HepG2 (cell line): ENCODE results near the gene FAM50A. TPM values are rescaled to one million over a fixed set of nuclear protein-coding genes. Genes with fewer than 3 reads are reported as not detected.
A peak's percentile ranks its signal among the peaks of the same experiment; 100 is the strongest.

ENCODE experiments used
- ARNT2 ChIP-seq: sonication (generic); formaldehyde crosslinking; IDR thresholded peaks from 2 replicates; pipeline ENCODE4 v1.8.0; 2022; ENCODE audit warnings: mild to moderate bottlenecking, low read depth, missing genetic modification reagents, moderate library complexity
- KMT2B ChIP-seq: IDR thresholded peaks from 2 replicates; pipeline ENCODE4 v1.6.1; 2016; ENCODE audit warnings: missing genetic modification reagents, missing compliant biosample characterization
- SIN3A ChIP-seq: IDR thresholded peaks from 2 replicates; pipeline ENCODE4 v1.6.1; 2011; ENCODE audit warnings: low read depth, mild to moderate bottlenecking, control low read depth, low read length, borderline replicate concordance
- SRY ChIP-seq: sonication (generic); formaldehyde crosslinking; IDR thresholded peaks from 2 replicates; pipeline ENCODE4 v1.8.0; 2022; ENCODE audit warnings: mild to moderate bottlenecking, missing genetic modification reagents
- TCF7L2 ChIP-seq: IDR thresholded peaks from 2 replicates; pipeline ENCODE4 v1.6.1; 2011; ENCODE audit warnings: mild to moderate bottlenecking, low read depth, low read length, moderate library complexity
- ZNF121 ChIP-seq: sonication (generic); formaldehyde crosslinking; IDR thresholded peaks from 2 replicates; pipeline ENCODE4 v1.5.0; 2020; ENCODE audit warnings: mild to moderate bottlenecking, missing genetic modification reagents
- ZNF510 ChIP-seq: sonication (generic); formaldehyde crosslinking; IDR thresholded peaks from 2 replicates; pipeline ENCODE4 v1.4.0; 2020; ENCODE audit warnings: low read depth, mild to moderate bottlenecking, missing genetic modification reagents
- ZNF709 ChIP-seq: sonication (generic); formaldehyde crosslinking; IDR thresholded peaks from 2 replicates; pipeline ENCODE4 v1.5.0; 2020; ENCODE audit warnings: mild to moderate bottlenecking, missing genetic modification reagents
- polyA plus RNA-seq, 8 experiments: library from polyadenylated mRNA; depleted of rRNA in 3 of 8; stranded (reverse) in 7 of 8; unstranded in 1 of 8; fragments of >200 nt; fragmentation: Illumina TruSeq in 4 of 8; extraction: Trizol in 4 of 8; gene quantifications; 2 replicates each; pipeline versions ENCODE4 v1.2.1 to v1.2.3, GENCODE V29; 2011 to 2016; ENCODE audit warnings: low read depth in 4 of 8, missing spikeins in 1 of 8, mixed read lengths in 1 of 8; ENCODE audit not compliant: insufficient read depth in 1 of 8
- total RNA-seq, 5 experiments: library from RNA; depleted of rRNA; stranded (reverse); fragments of >200 nt; fragmentation: Illumina TruSeq; extraction: Trizol; gene quantifications; 2 replicates each; pipeline ENCODE4 v1.2.3, GENCODE V29; 2016; ENCODE audit warnings: low read depth in 1 of 5
- TF ChIP-seq, protein P1 (sequence below): sonication (generic); formaldehyde crosslinking; IDR thresholded peaks from 2 replicates; pipeline ENCODE4 v1.4.0; 2020; ENCODE audit warnings: missing genetic modification reagents
- TF ChIP-seq, protein P2 (sequence below): IDR thresholded peaks from 2 replicates; pipeline ENCODE4 v1.6.1; 2016
- TF ChIP-seq, protein P3 (sequence below): sonication (generic); formaldehyde crosslinking; IDR thresholded peaks from 2 replicates; pipeline ENCODE4 v1.4.0; 2020; ENCODE audit warnings: missing genetic modification reagents, borderline replicate concordance

FAM50A gene
- total and polyA plus RNA-seq, 2 of the 13 experiments (the other 11 are each of a cell fraction or from before 2014, with no cell fraction given), result 30.7 to 40.7 TPM

DNA sequence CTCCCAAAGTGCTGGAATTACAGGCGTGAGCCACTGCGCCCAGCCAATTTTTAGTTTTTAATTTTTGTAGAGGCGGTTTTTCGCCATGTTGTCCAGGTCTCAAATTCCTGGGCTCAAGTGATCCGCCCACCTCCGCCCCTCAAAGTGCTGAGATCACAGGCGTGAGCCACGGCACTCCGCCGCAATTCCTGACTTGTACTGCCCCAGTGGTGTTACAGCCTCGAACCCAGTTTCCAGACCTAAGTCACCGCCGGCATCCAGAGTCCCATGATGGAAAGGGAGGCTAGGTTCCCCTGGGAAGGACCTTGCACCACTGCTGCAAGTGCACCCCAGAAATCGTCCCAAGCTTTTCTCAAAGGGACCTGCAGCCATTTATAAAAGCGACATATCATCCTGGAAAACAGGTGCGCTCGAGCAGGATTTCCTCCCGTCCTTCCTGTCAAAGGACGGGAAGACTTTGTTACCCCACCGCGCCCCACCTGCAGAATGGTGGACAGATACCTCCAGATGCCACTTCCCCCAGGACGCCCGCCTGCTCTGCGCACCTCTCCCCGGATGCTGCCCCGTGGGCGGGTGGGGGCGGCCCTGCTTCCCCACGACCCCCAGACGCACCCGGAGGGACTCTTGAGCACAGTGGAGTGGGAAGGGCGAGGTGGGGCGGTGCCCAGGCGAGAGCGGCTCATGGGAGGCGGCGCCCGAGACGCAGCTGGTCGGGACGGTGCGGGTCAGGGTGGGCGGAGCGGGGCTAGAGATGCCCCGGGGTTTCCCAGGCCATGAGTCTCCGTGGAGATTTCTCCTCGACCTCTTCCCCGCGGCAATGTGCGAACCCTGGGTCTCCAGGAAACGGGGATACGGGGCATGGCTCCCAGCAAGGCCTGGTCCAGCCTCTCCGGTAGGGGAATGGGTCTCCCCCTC lies 46.7 kb upstream of the FAM50A start (continued):
- TF ChIP-seq, protein P1, sequence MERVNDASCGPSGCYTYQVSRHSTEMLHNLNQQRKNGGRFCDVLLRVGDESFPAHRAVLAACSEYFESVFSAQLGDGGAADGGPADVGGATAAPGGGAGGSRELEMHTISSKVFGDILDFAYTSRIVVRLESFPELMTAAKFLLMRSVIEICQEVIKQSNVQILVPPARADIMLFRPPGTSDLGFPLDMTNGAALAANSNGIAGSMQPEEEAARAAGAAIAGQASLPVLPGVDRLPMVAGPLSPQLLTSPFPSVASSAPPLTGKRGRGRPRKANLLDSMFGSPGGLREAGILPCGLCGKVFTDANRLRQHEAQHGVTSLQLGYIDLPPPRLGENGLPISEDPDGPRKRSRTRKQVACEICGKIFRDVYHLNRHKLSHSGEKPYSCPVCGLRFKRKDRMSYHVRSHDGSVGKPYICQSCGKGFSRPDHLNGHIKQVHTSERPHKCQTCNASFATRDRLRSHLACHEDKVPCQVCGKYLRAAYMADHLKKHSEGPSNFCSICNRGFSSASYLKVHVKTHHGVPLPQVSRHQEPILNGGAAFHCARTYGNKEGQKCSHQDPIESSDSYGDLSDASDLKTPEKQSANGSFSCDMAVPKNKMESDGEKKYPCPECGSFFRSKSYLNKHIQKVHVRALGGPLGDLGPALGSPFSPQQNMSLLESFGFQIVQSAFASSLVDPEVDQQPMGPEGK, result peak; percentile 69
- peak; percentile 32; the same call in 1 of the 2 replicates for TF ChIP-seq SRY (CRISPR knock-in tag)
- TF ChIP-seq ARNT2, result no peak
- no peak for TF ChIP-seq ZNF510 (CRISPR knock-in tag)
- TF ChIP-seq, protein P2, sequence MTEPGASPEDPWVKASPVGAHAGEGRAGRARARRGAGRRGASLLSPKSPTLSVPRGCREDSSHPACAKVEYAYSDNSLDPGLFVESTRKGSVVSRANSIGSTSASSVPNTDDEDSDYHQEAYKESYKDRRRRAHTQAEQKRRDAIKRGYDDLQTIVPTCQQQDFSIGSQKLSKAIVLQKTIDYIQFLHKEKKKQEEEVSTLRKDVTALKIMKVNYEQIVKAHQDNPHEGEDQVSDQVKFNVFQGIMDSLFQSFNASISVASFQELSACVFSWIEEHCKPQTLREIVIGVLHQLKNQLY (CRISPR knock-in tag), result no peak
- peak; percentile 25; the same call in 1 of the 2 replicates for TF ChIP-seq ZNF709
- TF ChIP-seq TCF7L2, result no peak
- TF ChIP-seq KMT2B (CRISPR knock-in tag), result 0 out of 2 replicates have a peak, but pooled peaks have one; percentile 9
- TF ChIP-seq ZNF121 (CRISPR knock-in tag), result 0 out of 2 replicates have a peak, but pooled peaks have one; percentile 28
- TF ChIP-seq, protein P3, sequence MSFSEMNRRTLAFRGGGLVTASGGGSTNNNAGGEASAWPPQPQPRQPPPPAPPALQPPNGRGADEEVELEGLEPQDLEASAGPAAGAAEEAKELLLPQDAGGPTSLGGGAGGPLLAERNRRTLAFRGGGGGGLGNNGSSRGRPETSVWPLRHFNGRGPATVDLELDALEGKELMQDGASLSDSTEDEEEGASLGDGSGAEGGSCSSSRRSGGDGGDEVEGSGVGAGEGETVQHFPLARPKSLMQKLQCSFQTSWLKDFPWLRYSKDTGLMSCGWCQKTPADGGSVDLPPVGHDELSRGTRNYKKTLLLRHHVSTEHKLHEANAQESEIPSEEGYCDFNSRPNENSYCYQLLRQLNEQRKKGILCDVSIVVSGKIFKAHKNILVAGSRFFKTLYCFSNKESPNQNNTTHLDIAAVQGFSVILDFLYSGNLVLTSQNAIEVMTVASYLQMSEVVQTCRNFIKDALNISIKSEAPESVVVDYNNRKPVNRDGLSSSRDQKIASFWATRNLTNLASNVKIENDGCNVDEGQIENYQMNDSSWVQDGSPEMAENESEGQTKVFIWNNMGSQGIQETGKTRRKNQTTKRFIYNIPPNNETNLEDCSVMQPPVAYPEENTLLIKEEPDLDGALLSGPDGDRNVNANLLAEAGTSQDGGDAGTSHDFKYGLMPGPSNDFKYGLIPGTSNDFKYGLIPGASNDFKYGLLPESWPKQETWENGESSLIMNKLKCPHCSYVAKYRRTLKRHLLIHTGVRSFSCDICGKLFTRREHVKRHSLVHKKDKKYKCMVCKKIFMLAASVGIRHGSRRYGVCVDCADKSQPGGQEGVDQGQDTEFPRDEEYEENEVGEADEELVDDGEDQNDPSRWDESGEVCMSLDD (CRISPR knock-in tag), result no peak
- peak; percentile 16; the same call in 1 of the 2 replicates for TF ChIP-seq SIN3A
